Cardiac muscle cell (in vitro differentiated cells and primary cell): ENCODE measurements around the gene MED25. TPM values are rescaled to one million over a fixed set of nuclear protein-coding genes. Genes with fewer than 3 reads are reported as not detected.

Experiments
- DNase-seq, 2 donors: peaks; one replicate each; pipeline versions ENCODE4 v3.0.0 to v3.0.0-alpha.2; 2010 to 2017; ENCODE audit warnings: low read depth in 1 of 2, low spot score in 1 of 2
- H3K27ac ChIP-seq: fragments of 200-600 bp; sonication (generic); 2 replicates; pipeline ENCODE4 v1.5.1; 2016
- H3K27me3 ChIP-seq: fragments of 200-600 bp; sonication (generic); 2 replicates; pipeline ENCODE4 v1.6.0; 2016; ENCODE audit warnings: control low read depth
- H3K36me3 ChIP-seq: fragments of 200-600 bp; sonication (generic); 2 replicates; pipeline ENCODE4 v1.5.1; 2016; ENCODE audit warnings: control low read depth
- H3K4me1 ChIP-seq: fragments of 200-600 bp; sonication (generic); 2 replicates; pipeline ENCODE4 v1.8.1; 2017; ENCODE audit warnings: low read depth, mild to moderate bottlenecking, mixed run types
- H3K4me3 ChIP-seq: fragments of 200-600 bp; sonication (generic); 2 replicates; pipeline ENCODE4 v1.5.1; 2016; ENCODE audit warnings: mild to moderate bottlenecking
- H3K9me3 ChIP-seq: fragments of 200-600 bp; sonication (generic); 2 replicates; pipeline ENCODE4 v1.5.1; 2017; ENCODE audit warnings: low read depth, mild to moderate bottlenecking, control low read depth
- CTCF ChIP-seq: IDR thresholded peaks from 2 replicates; pipeline ENCODE4 v1.5.1; 2012; ENCODE audit warnings: low read depth, mild to moderate bottlenecking, low read length
- polyA plus RNA-seq: library from polyadenylated mRNA; unstranded; fragments of >200 nt; fragmentation: Nextera tagmentation; extraction: Ambion mirVana; gene quantifications from 2 replicates; pipeline ENCODE4 v1.2.1, GENCODE V29; 2016
- total RNA-seq: library from RNA; depleted of rRNA; stranded (reverse); fragments of >200 nt; gene quantifications from 2 replicates; pipeline ENCODE4 v1.2.3, GENCODE V29; 2016

The MED25 gene
- total and polyA plus RNA-seq, 2 experiments from 2014 or later: 69.9 to 83.7 TPM

- TF ChIP-seq CTCF: no peak
Observed at GRCh38 chr19:49850487-49851342, 32.6 kb downstream of the MED25 start, which contains the start of gene PTOV1. Gene PTOV1 (plus strand): TSS chr19:49851159.

GRCh38 chr19:49851456-49852259 lies 33.6 kb downstream of the MED25 start:
- Histone ChIP-seq H3K36me3 (peaks cover 18% of the 10 kb centered on the region), H3K27ac (peak overlapping the region; percentile 97)
- DNase-seq: peak; percentile 22 to 82

More at GRCh38 chr19:49850487-49851342, 32.6 kb downstream of the MED25 start, which contains the start of gene PTOV1:
- Histone ChIP-seq H3K4me3 (peak within 1 kb of the TSS; percentile 79), H3K36me3 (peaks cover 13% of the 10 kb centered on the region), H3K4me1 (peaks cover 10% of the 10 kb centered on the region), H3K27ac (peak within 1 kb of the TSS; percentile 97), H3K27me3 (no peaks in the 10 kb centered on the region), H3K9me3 (no peaks in the 10 kb centered on the region)
- DNase-seq: peak; percentile 95 to 96

GRCh38 chr19:49852631-49853126 lies 34.6 kb downstream of the MED25 start:
- H3K4me1 ChIP-seq: peaks cover 10% of the 10 kb centered on the region
- peak overlapping the region; percentile 79 for H3K4me3 ChIP-seq
- no peak for DNase-seq
- H3K9me3 ChIP-seq: no peaks in the 10 kb centered on the region
- peaks cover 28% of the 10 kb centered on the region for H3K36me3 ChIP-seq
- no peak overlapping the region for H3K27ac ChIP-seq
- TF ChIP-seq CTCF: no peak
- no peaks in the 10 kb centered on the region for H3K27me3 ChIP-seq

More at GRCh38 chr19:49851456-49852259, 33.6 kb downstream of the MED25 start:
- Histone ChIP-seq H3K4me3 (peak overlapping the region; percentile 79), H3K4me1 (peaks cover 10% of the 10 kb centered on the region), H3K27me3 (no peaks in the 10 kb centered on the region), H3K9me3 (no peaks in the 10 kb centered on the region)
- TF ChIP-seq CTCF: no peak

GRCh38 chr19:49853852-49854377 lies 35.8 kb downstream of the MED25 start:
- H3K9me3 ChIP-seq: no peaks in the 10 kb centered on the region
- peak overlapping the region; percentile 29 for H3K27ac ChIP-seq
- peaks cover 10% of the 10 kb centered on the region for H3K4me1 ChIP-seq
- no peaks in the 10 kb centered on the region for H3K27me3 ChIP-seq
- peaks cover 39% of the 10 kb centered on the region for H3K36me3 ChIP-seq
- TF ChIP-seq CTCF: no peak
- no peak overlapping the region for H3K4me3 ChIP-seq
- no peak for DNase-seq
